ENCODE data around the gene CKLF.
"Not testable (repeated sequence)": the region's sequence is repeated elsewhere in the genome, so short reads cannot be mapped to it uniquely, and the experiment has no call there.

GRCh38 chr16:66514980-66515595, 37.3 kb upstream of the CKLF start:
- TF ChIP-seq CTCF, POLR2A, POLR2AphosphoS5 (IDR thresholded peaks at IDR 0.05): not testable (repeated sequence)
